H9 (cell line): ENCODE measurements around the gene FMN1. TPM values are rescaled to one million over a fixed set of nuclear protein-coding genes. Genes with fewer than 3 reads are reported as not detected.

ENCODE experiments used
- DNase-seq: peaks from one replicate; pipeline ENCODE4 v3.0.0-alpha.2; 2017
- H2AFZ ChIP-seq: one replicate; pipeline ENCODE4 v1.6.1; 2013; ENCODE audit warnings: mild to moderate bottlenecking, low read length, control low read depth, moderate library complexity
- H2AK5ac ChIP-seq: 2 replicates; pipeline ENCODE4 v1.6.1; 2013; ENCODE audit warnings: low read length, control low read depth, mixed read lengths; ENCODE audit not compliant: insufficient read length
- H2BK120ac ChIP-seq: one replicate; pipeline ENCODE4 v1.6.1; 2013; ENCODE audit warnings: low read depth, mild to moderate bottlenecking, low read length, control low read depth, inconsistent platforms; ENCODE audit not compliant: poor library complexity, severe bottlenecking
- H2BK12ac ChIP-seq: 2 replicates; pipeline ENCODE4 v1.6.1; 2013; ENCODE audit warnings: low read length, control low read depth, mixed read lengths, low read depth; ENCODE audit not compliant: insufficient read length
- H2BK15ac ChIP-seq: 2 replicates; pipeline ENCODE4 v1.6.1; 2013; ENCODE audit warnings: low read depth, low read length, control low read depth
- H2BK20ac ChIP-seq: one replicate; pipeline ENCODE4 v1.6.1; 2013; ENCODE audit warnings: low read depth, mild to moderate bottlenecking, low read length, control low read depth, inconsistent platforms; ENCODE audit not compliant: poor library complexity, severe bottlenecking
- H2BK5ac ChIP-seq: 2 replicates; pipeline ENCODE4 v1.6.1; 2013; ENCODE audit warnings: low read length, control low read depth, mixed read lengths; ENCODE audit not compliant: insufficient read length
- H3K14ac ChIP-seq: 2 replicates; pipeline ENCODE4 v1.6.1; 2013; ENCODE audit warnings: low read length, control low read depth; ENCODE audit not compliant: insufficient read depth
- H3K18ac ChIP-seq: 2 replicates; pipeline ENCODE4 v1.6.1; 2013; ENCODE audit warnings: low read depth, mild to moderate bottlenecking, mixed read lengths, low read length, control low read depth; ENCODE audit not compliant: insufficient read length
- H3K23ac ChIP-seq: 2 replicates; pipeline ENCODE4 v1.6.1; 2013; ENCODE audit warnings: low read length, control low read depth, mixed read lengths, low read depth; ENCODE audit not compliant: insufficient read length
- H3K23me2 ChIP-seq: 2 replicates; pipeline ENCODE4 v1.6.1; 2013; ENCODE audit warnings: low read depth, mild to moderate bottlenecking, mixed read lengths, low read length, control low read depth; ENCODE audit not compliant: insufficient read length, poor library complexity, severe bottlenecking
- H3K27ac ChIP-seq: 2 replicates; pipeline ENCODE4 v1.5.1; 2013; ENCODE audit warnings: low read length, control low read depth, mixed read lengths, low read depth; ENCODE audit not compliant: insufficient read length
- H3K27me3 ChIP-seq: 2 replicates; pipeline ENCODE4 v1.6.1; 2013; ENCODE audit warnings: low read length, control low read depth, inconsistent platforms; ENCODE audit not compliant: insufficient read depth
- H3K4ac ChIP-seq: 2 replicates; pipeline ENCODE4 v1.6.1; 2013; ENCODE audit warnings: low read depth, mild to moderate bottlenecking, control low read depth, inconsistent platforms, low read length, moderate library complexity
- H3K4me1 ChIP-seq: 2 replicates; pipeline ENCODE4 v1.6.1; 2013; ENCODE audit warnings: low read length, control low read depth, inconsistent platforms; ENCODE audit not compliant: insufficient read depth
- H3K4me2 ChIP-seq: 2 replicates; pipeline ENCODE4 v1.6.1; 2013; ENCODE audit warnings: low read length, control low read depth, mixed read lengths; ENCODE audit not compliant: insufficient read length, insufficient read depth
- H3K56ac ChIP-seq: 2 replicates; pipeline ENCODE4 v1.6.1; 2013; ENCODE audit warnings: low read depth, mild to moderate bottlenecking, mixed read lengths, low read length, control low read depth; ENCODE audit not compliant: insufficient read length
- H3K79me1 ChIP-seq: 2 replicates; pipeline ENCODE4 v1.6.1; 2013; ENCODE audit warnings: low read depth, mild to moderate bottlenecking, moderate library complexity, low read length, control low read depth, inconsistent platforms; ENCODE audit not compliant: insufficient read depth, poor library complexity, severe bottlenecking
- H3K79me2 ChIP-seq: 2 replicates; pipeline ENCODE4 v1.6.1; 2013; ENCODE audit warnings: low read length, control low read depth, inconsistent platforms; ENCODE audit not compliant: insufficient read depth
- H3K9ac ChIP-seq: 2 replicates; pipeline ENCODE4 v1.6.1; 2013; ENCODE audit warnings: low read length, control low read depth, mixed read lengths; ENCODE audit not compliant: insufficient read length; ENCODE audit errors: extremely low read depth
- H3K9me3 ChIP-seq: one replicate; pipeline ENCODE4 v1.6.1; 2013; ENCODE audit warnings: low read depth, low read length, inconsistent platforms; ENCODE audit not compliant: control insufficient read depth
- H3T11ph ChIP-seq: one replicate; pipeline ENCODE4 v1.6.1; 2013; ENCODE audit warnings: mild to moderate bottlenecking, low read length, control low read depth, inconsistent platforms
- H4K20me1 ChIP-seq: one replicate; pipeline ENCODE4 v1.6.1; 2013; ENCODE audit not compliant: control insufficient read depth, insufficient read length, insufficient read depth
- H4K5ac ChIP-seq: 2 replicates; pipeline ENCODE4 v1.6.1; 2013; ENCODE audit warnings: low read depth, mild to moderate bottlenecking, mixed read lengths, low read length, control low read depth; ENCODE audit not compliant: insufficient read length
- H4K8ac ChIP-seq: replicated peaks from 2 replicates; pipeline ENCODE4 v1.6.1; 2013; ENCODE audit warnings: low read length, control low read depth, mixed read lengths, low read depth; ENCODE audit not compliant: insufficient read length
- H4K91ac ChIP-seq: 2 replicates; pipeline ENCODE4 v1.6.1; 2013; ENCODE audit warnings: low read depth, mild to moderate bottlenecking, moderate library complexity, mixed read lengths, low read length, control low read depth; ENCODE audit not compliant: insufficient read length
- H3K27ac Mint-ChIP-seq, 3 experiments: 2 replicates in 2 of 3; 3 replicates in 1 of 3; pipeline ENCODE4 v1.8.0; 2020 to 2021; ENCODE audit warnings: mixed read lengths in 3 of 3, mild to moderate bottlenecking in 1 of 3, moderate library complexity in 1 of 3
- H3K27me3 Mint-ChIP-seq: 2 replicates; pipeline ENCODE4 v1.8.0; 2021; ENCODE audit warnings: low read depth, mild to moderate bottlenecking, moderate library complexity, mixed read lengths
- H3K36me3 Mint-ChIP-seq, 3 experiments: 2 replicates in 2 of 3; 3 replicates in 1 of 3; pipeline ENCODE4 v1.8.0; 2020 to 2021; ENCODE audit warnings: low read depth in 3 of 3, mixed read lengths in 3 of 3; ENCODE audit not compliant: insufficient read depth in 1 of 3
- H3K4me1 Mint-ChIP-seq, 2 experiments: 2 replicates each; pipeline ENCODE4 v1.8.0; 2020; ENCODE audit warnings: mixed read lengths in 2 of 2
- H3K4me3 Mint-ChIP-seq, 2 experiments: 2 replicates in 1 of 2; 3 replicates in 1 of 2; pipeline ENCODE4 v1.8.0; 2020 to 2021; ENCODE audit warnings: mild to moderate bottlenecking in 2 of 2, mixed read lengths in 2 of 2, moderate library complexity in 1 of 2
- H3K9me3 Mint-ChIP-seq, 2 experiments: 2 replicates in 1 of 2; 3 replicates in 1 of 2; pipeline ENCODE4 v1.8.0; 2020; ENCODE audit warnings: mild to moderate bottlenecking in 2 of 2, mixed read lengths in 2 of 2, moderate library complexity in 1 of 2
- WGBS: extraction: QIAGEN DNeasy Blood & Tissue Kit; methylation state at CpG from one replicate; pipeline ENCODE4 v1.1.7; 2013; ENCODE audit warnings: missing lambda C conversion rate, low lambda C conversion rate, mixed read lengths; ENCODE audit not compliant: insufficient read length; ENCODE audit errors: extremely low coverage; 5-methylcytosine and 5-hydroxymethylcytosine counted together
- total RNA-seq: library from RNA; stranded (reverse); gene quantifications from 2 replicates; pipeline ENCODE4 v1.2.1, GENCODE V29; 2021
- TF ChIP-seq, protein P1 (sequence below): fragments of 200-600 bp; sonication (generic); conservative IDR thresholded peaks from 3 replicates; pipeline ENCODE4 v1.8.0; 2021; ENCODE audit warnings: antibody characterized with exemption, mild to moderate bottlenecking

FMN1 gene
- total RNA-seq, 1 experiment from 2014 or later = 1.9 TPM

DNA sequence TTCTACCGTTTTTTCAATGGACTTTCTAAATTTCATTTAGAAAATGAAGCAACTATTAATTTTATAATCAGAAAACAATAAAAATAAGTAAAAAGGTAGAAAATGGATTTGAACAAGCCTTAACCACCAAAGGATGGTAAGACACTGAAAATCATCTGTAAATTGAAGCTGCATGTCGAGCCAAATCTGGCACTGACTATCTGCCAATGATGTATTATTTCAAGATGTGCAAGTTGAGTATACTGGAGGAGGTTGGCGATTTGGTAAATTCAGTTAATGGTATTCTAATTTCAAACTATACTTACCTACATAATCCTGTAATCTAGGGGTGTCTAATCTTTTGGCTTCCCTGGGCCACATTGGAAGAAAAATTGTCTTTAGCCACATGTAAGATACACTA lies 93.5 kb downstream of the FMN1 start:
- no peak overlapping the region for H2BK15ac ChIP-seq
- no peak overlapping the region for H2BK12ac ChIP-seq
- H2AFZ ChIP-seq = no peak overlapping the region
- no peak overlapping the region for H2BK120ac ChIP-seq
- H3K27me3 ChIP-seq = no peaks in the 10 kb centered on the region
- no peak overlapping the region for H3K14ac ChIP-seq
- Mint-ChIP-seq H3K27me3 (no peaks in the 10 kb centered on the region), H3K9me3 (peaks cover 0 to 2% of the 10 kb centered on the region in 2 experiments; a peak in 1 of 5 replicates), H3K4me1 (no peaks in the 10 kb centered on the region), H3K36me3 (no peaks in the 10 kb centered on the region), H3K27ac (no peak overlapping the region), H3K4me3 (no peak overlapping the region)
- H3K9ac ChIP-seq = no peak overlapping the region
- H3K4ac ChIP-seq = no peak overlapping the region
- no peak overlapping the region for H3T11ph ChIP-seq
- no peak overlapping the region for H2BK20ac ChIP-seq
- H2AK5ac ChIP-seq = no peak overlapping the region
- no peaks in the 10 kb centered on the region for H3K23me2 ChIP-seq
- WGBS = no CpG with 5 or more reads among the region's 3 CpGs
- no peak overlapping the region for H4K5ac ChIP-seq
- no peak overlapping the region for H3K27ac ChIP-seq
- no peak overlapping the region for H4K91ac ChIP-seq
- no peaks in the 10 kb centered on the region for H4K20me1 ChIP-seq
- no peak for DNase-seq
- TF ChIP-seq, protein P1, sequence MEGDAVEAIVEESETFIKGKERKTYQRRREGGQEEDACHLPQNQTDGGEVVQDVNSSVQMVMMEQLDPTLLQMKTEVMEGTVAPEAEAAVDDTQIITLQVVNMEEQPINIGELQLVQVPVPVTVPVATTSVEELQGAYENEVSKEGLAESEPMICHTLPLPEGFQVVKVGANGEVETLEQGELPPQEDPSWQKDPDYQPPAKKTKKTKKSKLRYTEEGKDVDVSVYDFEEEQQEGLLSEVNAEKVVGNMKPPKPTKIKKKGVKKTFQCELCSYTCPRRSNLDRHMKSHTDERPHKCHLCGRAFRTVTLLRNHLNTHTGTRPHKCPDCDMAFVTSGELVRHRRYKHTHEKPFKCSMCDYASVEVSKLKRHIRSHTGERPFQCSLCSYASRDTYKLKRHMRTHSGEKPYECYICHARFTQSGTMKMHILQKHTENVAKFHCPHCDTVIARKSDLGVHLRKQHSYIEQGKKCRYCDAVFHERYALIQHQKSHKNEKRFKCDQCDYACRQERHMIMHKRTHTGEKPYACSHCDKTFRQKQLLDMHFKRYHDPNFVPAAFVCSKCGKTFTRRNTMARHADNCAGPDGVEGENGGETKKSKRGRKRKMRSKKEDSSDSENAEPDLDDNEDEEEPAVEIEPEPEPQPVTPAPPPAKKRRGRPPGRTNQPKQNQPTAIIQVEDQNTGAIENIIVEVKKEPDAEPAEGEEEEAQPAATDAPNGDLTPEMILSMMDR = no peak
- no peaks in the 10 kb centered on the region for H3K9me3 ChIP-seq
- no peak overlapping the region for H3K23ac ChIP-seq
- H3K79me1 ChIP-seq = no peaks in the 10 kb centered on the region
- H4K8ac ChIP-seq = no peak overlapping the region
- no peaks in the 10 kb centered on the region for H3K79me2 ChIP-seq
- H3K4me2 ChIP-seq = no peak overlapping the region
- no peak overlapping the region for H2BK5ac ChIP-seq
- H3K18ac ChIP-seq = no peak overlapping the region
- no peaks in the 10 kb centered on the region for H3K4me1 ChIP-seq
- no peak overlapping the region for H3K56ac ChIP-seq
